Esophagus (tissue), 2 donors: ENCODE data around the gene COL5A1. TPM values are rescaled to one million over a fixed set of nuclear protein-coding genes. Genes with fewer than 3 reads are reported as not detected.

Source experiments
- H3K27ac ChIP-seq, 2 donors: one replicate each; pipeline ENCODE4 v1.5.1; 2013; ENCODE audit warnings: low read depth in 2 of 2, mild to moderate bottlenecking in 2 of 2, inconsistent platforms in 1 of 2, low read length in 1 of 2, moderate library complexity in 1 of 2
- H3K27me3 ChIP-seq, 2 donors: one replicate each; pipeline ENCODE4 v1.6.1; 2013; ENCODE audit warnings: low read length in 2 of 2, control low read depth in 1 of 2, mild to moderate bottlenecking in 1 of 2; ENCODE audit not compliant: insufficient read depth in 2 of 2, control insufficient read depth in 1 of 2
- H3K36me3 ChIP-seq, 2 donors: one replicate each; pipeline ENCODE4 v1.6.1; 2013; ENCODE audit warnings: low read length in 1 of 2; ENCODE audit not compliant: control insufficient read depth in 2 of 2, insufficient read depth in 2 of 2
- H3K4me1 ChIP-seq, 2 donors: one replicate each; pipeline ENCODE4 v1.6.1; 2013; ENCODE audit warnings: low read length in 1 of 2; ENCODE audit not compliant: control insufficient read depth in 2 of 2, insufficient read depth in 2 of 2
- H3K4me3 ChIP-seq, 2 donors: one replicate each; pipeline ENCODE4 v1.5.1; 2013; ENCODE audit warnings: low read length in 2 of 2, mild to moderate bottlenecking in 2 of 2, low read depth in 1 of 2, moderate library complexity in 1 of 2
- H3K9me3 ChIP-seq, 2 donors: one replicate each; pipeline ENCODE4 v1.6.1; 2013; ENCODE audit warnings: mild to moderate bottlenecking in 2 of 2, low read depth in 1 of 2, low read length in 1 of 2, moderate library complexity in 1 of 2; ENCODE audit not compliant: control insufficient read depth in 2 of 2, insufficient read depth in 1 of 2
- WGBS, 2 donors: extraction: QIAGEN DNeasy Blood & Tissue Kit; methylation state at CpG; one replicate each; pipeline ENCODE4 v1.1.7; 2013; 5-methylcytosine and 5-hydroxymethylcytosine counted together
- polyA plus RNA-seq, 2 donors: library from polyadenylated mRNA; stranded (reverse); fragments of 200-250 nt; gene quantifications; one replicate each; pipeline ENCODE4 v1.2.3, GENCODE V29; 2013
- donor health status: healthy with polysubstance abuse.
- donor health status: Bipolar disorder and iron deficiency.

The COL5A1 gene
- polyA plus RNA-seq, 2 donors = 3.5 to 7.6 TPM

- WGBS, 2 donors = 78 to 82% methylated on average over 8 of the region's 8 CpGs
- H3K27ac ChIP-seq = no peak overlapping the region
- no peak overlapping the region for H3K4me3 ChIP-seq
- H3K4me1 ChIP-seq = no peaks in the 10 kb centered on the region
- peaks cover 0 to 4% of the 10 kb centered on the region in 2 donors for H3K9me3 ChIP-seq
- no peaks in the 10 kb centered on the region for H3K36me3 ChIP-seq
- no peaks in the 10 kb centered on the region for H3K27me3 ChIP-seq
These were observed 203.2 kb downstream of the COL5A1 start for GRCh38 chr9:134844821-134845220.

GRCh38 chr9:134846187-134846586 is 204.6 kb downstream of the COL5A1 start:
- Histone ChIP-seq H3K9me3 (peaks cover 0 to 16% of the 10 kb centered on the region in 2 donors), H3K4me1 (no peaks in the 10 kb centered on the region), H3K27ac (no peak overlapping the region), H3K36me3 (no peaks in the 10 kb centered on the region), H3K27me3 (no peaks in the 10 kb centered on the region), H3K4me3 (no peak overlapping the region)
- 82 to 85% methylated on average over 16 of the region's 16 CpGs for WGBS, 2 donors

GRCh38 chr9:134846699-134847098 is 205.1 kb downstream of the COL5A1 start:
- Histone ChIP-seq H3K36me3 (no peaks in the 10 kb centered on the region), H3K9me3 (peaks cover 0 to 19% of the 10 kb centered on the region in 2 donors), H3K27me3 (no peaks in the 10 kb centered on the region), H3K4me1 (no peaks in the 10 kb centered on the region), H3K4me3 (no peak overlapping the region), H3K27ac (no peak overlapping the region)
- WGBS, 2 donors = 65 to 73% methylated on average over 1 of the region's 1 CpG

GRCh38 chr9:134847138-134847537 is 205.5 kb downstream of the COL5A1 start:
- H3K36me3 ChIP-seq = no peaks in the 10 kb centered on the region
- H3K27ac ChIP-seq = no peak overlapping the region
- no peaks in the 10 kb centered on the region for H3K4me1 ChIP-seq
- peaks cover 0 to 24% of the 10 kb centered on the region in 2 donors for H3K9me3 ChIP-seq
- WGBS, 2 donors = 81 to 85% methylated on average over 3 of the region's 3 CpGs
- H3K4me3 ChIP-seq = no peak overlapping the region
- H3K27me3 ChIP-seq = no peaks in the 10 kb centered on the region

- 71 to 72% methylated on average over 16 of the region's 16 CpGs for WGBS, 2 donors
- H3K27me3 ChIP-seq = no peaks in the 10 kb centered on the region
- H3K4me1 ChIP-seq = no peaks in the 10 kb centered on the region
- no peak overlapping the region for H3K4me3 ChIP-seq
- no peaks in the 10 kb centered on the region for H3K36me3 ChIP-seq
- H3K27ac ChIP-seq = no peak overlapping the region
- H3K9me3 ChIP-seq = peaks cover 0 to 24% of the 10 kb centered on the region in 2 donors
These were observed 206.3 kb downstream of the COL5A1 start for GRCh38 chr9:134847752-134848432.

GRCh38 chr9:134848504-134848903 is 206.9 kb downstream of the COL5A1 start:
- H3K4me1 ChIP-seq = no peaks in the 10 kb centered on the region
- no peaks in the 10 kb centered on the region for H3K36me3 ChIP-seq
- WGBS, 2 donors = 87% methylated on average over 8 to 10 of the region's 10 CpGs
- H3K27me3 ChIP-seq = no peaks in the 10 kb centered on the region
- H3K4me3 ChIP-seq = no peak overlapping the region
- H3K9me3 ChIP-seq = peaks cover 0 to 24% of the 10 kb centered on the region in 2 donors
- H3K27ac ChIP-seq = no peak overlapping the region

GRCh38 chr9:134850611-134851010 is 209.0 kb downstream of the COL5A1 start:
- peaks cover 0 to 24% of the 10 kb centered on the region in 2 donors for H3K9me3 ChIP-seq
- no peaks in the 10 kb centered on the region for H3K27me3 ChIP-seq
- no peaks in the 10 kb centered on the region for H3K36me3 ChIP-seq
- H3K27ac ChIP-seq = no peak overlapping the region
- no peaks in the 10 kb centered on the region for H3K4me1 ChIP-seq
- WGBS, 2 donors = 91 to 92% methylated on average over 8 to 9 of the region's 9 CpGs
- H3K4me3 ChIP-seq = no peak overlapping the region

GRCh38 chr9:134851020-134851419 is 209.4 kb downstream of the COL5A1 start:
- Histone ChIP-seq H3K9me3 (peaks cover 0 to 24% of the 10 kb centered on the region in 2 donors), H3K4me3 (no peak overlapping the region), H3K36me3 (no peaks in the 10 kb centered on the region), H3K27me3 (no peaks in the 10 kb centered on the region), H3K27ac (no peak overlapping the region), H3K4me1 (no peaks in the 10 kb centered on the region)
- 84 to 86% methylated on average over 12 of the region's 12 CpGs for WGBS, 2 donors

- H3K4me3 ChIP-seq = no peak overlapping the region
- no peaks in the 10 kb centered on the region for H3K4me1 ChIP-seq
- H3K27ac ChIP-seq = no peak overlapping the region
- H3K27me3 ChIP-seq = no peaks in the 10 kb centered on the region
- peaks cover 0 to 22% of the 10 kb centered on the region in 2 donors for H3K9me3 ChIP-seq
- H3K36me3 ChIP-seq = no peaks in the 10 kb centered on the region
- WGBS, 2 donors = 65 to 66% methylated on average over 6 of the region's 6 CpGs
These were observed 211.5 kb downstream of the COL5A1 start for GRCh38 chr9:134852906-134853654.
